ENCODE results near the gene TNC.

Gene TNC

DNA sequence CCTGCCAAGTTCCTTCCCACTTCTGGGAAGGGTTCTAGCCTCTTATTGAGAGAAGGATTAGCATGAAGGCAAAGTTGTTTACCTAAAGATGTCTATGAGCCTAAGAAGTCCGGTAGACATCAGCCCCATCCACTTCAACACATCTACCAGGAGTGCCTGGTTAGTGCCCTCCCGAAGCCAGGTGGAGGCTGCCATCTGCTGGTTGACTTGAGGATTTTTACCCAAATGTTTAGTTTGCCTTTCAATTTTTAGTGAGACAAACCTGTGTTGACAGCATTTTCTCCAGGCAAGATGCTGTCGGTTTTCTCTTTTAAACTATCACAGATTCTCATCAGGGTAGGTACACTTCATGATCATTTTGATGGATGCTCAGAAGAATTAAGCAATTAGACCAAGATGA lies 104.0 kb downstream of the TNC start:
- peak; percentile 58 to 64 for DNase-seq (ENCODE audit: low read depth in 2 of 2)

DNA sequence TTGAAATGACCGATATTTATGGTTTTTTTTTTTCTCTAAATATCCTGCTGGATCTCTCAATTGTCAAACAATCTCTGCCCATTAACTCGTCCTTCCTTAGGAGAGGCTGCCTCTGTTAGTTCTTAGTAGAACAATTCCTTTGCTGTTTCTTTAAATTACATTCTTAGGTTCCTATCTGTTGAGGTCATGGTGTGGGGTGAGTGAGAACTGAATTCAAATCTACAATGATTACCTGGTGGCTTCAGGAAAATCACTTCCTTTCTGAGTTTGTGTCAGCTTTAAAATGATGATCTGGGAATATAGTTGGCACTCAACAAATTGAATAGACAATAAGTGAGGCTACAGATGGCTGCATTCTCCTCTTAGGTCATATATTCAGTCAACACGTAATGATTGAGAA lies 105.5 kb downstream of the TNC start:
- no peak for DNase-seq (ENCODE audit: low read depth in 2 of 2)

DNA sequence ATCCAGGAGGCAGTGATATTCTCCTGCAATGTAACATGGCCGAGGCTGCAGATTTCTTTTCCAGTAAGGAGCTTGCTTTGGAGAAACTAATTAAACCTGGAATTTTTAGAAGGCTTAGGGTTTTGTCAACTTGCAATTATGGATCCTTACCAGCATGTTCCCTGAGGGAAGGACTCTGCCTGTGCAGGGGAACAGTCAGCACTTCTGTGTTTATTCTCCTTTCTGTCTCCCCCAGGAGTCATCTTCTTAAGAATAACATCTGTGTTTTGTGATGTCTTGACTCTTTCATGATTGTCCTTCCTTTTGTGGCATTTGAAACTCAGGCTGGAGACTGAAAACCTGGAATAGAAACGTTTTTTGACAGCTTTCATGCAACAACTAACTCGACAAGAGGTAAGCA lies 107.1 kb downstream of the TNC start:
- no peak for DNase-seq (ENCODE audit: low read depth in 2 of 2)

DNA sequence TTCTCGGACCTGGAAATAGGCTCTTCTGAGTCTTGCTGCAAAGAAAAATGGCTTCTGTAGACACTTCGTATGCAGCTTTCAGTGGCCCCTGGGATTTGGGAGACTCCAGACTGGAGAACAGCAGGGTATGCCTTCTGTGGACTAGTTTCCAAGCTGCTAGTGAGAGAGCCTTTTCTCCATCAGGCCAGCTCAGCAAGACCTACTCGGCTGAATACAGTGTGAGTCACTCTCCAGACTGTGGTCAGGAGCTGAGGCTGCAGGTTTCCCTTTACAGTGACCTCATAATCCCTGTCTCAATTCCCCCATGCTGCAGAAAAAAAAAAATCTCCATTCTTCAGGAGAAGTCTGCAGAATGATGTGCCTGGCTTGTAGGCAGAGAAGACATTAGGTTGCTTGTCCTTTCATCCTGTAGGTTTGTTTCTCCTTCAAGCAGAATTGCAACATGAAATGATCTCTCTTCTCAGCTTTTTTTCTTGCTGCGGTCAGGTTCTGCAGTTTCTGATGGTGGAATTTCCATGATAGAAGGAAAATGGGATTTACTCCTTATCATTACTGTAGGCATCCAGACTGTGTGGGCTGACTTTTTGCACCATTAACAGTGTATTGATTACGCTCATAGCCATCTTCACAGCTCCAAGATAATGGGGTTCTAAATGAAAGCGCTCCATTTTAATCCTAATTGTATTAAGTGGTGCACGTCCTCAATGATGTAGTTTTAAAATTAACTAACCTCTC lies 109.3 kb downstream of the TNC start:
- DNase-seq (ENCODE audit: low read depth in 2 of 2) = no peak

DNA sequence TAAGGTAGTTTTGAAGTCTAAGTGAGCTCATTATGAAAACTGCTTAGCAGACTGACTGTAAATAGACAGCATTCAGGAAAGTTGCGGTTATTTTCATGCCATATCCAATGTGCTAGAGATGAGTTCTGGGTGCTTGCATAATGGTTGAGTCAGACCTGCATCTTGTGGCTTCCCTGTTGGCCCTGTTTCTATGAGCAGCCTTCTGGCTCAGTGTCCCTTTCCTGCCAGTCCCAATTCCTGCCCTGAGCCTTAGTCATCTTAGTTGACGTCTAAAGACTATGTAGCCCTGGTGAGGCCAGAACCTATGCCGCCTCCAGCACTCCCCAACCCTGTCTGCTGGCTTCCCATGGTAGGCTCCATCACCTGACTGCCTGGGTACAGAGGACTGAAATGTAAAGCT lies 111.3 kb downstream of the TNC start:
- no peak for DNase-seq (ENCODE audit: low read depth in 2 of 2)

DNA sequence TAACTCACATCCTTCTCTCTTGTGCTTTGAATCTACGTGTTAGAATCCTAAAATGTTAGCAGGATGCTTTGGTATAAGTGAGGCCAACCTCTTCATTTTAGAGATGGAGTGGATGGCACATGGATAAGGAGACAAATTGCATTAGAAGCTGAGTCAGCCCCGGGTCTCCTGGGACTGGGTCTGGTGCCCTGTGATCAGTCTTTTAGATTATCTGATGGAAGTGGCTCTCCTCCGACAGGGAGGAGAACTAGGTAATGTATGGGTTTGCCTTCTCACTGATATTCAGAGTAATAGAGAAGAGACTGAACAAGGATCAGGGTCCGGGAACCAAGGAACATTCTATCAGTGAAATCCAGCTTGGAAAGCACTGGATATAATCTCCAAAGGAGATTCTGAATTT lies 112.6 kb downstream of the TNC start:
- DNase-seq (ENCODE audit: low read depth in 2 of 2) = no peak

DNA sequence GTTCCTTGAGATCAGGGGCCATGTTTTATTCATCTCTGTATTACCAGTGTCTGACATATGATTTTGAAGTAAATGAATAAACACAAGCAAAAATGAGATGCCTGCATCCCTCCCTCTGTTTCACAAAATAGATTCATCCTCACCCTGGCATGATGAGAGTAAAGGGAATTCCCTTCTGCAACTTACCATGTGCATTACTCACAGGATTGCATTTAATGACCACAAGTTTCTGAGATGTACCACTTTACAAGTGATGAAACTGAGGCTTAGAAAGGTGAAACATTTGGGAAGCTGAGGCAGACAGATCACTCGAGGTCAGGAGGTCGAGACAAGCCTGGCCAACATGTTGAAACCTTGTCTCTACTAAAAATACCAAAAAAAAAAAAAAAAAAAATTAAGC lies 113.4 kb downstream of the TNC start:
- DNase-seq (ENCODE audit: low read depth in 2 of 2) = no peak

DNA sequence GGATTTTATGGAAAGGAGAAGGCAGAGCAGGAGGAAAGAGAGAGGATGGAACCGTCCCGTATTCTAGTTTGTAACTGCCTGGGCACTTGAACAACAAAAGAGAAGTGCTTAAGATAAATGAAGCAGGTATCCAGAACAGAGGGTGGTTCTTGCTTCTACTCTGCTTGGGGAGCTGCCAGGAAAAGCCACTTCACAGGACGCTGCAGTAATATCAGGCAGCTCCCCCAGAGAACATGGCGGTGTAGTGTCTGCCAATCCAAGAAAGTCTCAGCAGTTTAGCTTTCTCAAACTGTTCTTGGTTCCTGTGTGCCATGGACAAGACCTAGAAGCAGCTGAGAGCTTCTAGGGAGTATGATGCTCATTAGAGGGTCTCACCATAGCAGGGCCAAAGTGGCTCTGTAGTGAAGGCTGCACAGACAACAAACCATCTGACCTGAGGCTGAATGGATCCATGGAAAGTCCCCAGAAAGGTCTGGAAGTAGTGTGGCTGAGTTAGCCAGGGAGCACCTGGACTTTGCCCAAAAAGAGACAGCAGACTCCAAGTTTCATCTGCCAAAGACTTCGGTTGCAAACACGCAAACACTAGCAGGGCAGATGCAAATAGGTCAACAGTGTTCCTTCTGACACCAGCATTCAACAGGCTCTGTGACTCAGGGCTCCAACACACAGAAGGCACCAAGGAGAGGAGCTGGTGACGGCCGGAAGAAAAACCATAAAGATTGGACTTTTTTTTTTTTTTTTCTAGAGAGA lies 115.4 kb downstream of the TNC start:
- DNase-seq (ENCODE audit: low read depth in 2 of 2) = no peak

DNA sequence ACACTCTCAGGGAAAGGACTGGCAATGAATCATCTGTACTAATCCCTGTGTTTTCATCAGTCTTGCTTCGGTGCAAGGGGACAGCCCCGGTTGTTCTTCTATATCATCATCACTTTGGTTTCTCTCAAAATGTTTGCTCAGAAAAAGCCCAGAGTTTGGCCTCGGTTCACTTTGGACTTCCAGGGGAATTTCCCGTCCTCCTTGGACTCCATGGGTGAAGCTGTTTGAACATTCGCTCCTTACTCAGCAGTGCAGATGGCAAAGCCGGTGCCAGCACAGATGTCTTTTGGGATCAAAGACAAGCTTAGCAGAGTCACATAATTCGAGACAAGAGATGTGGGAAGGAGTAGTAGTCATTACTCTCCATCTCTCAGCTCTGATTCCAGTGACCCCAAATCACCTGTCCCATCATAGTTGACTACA lies 117.7 kb downstream of the TNC start:
- no peak for DNase-seq (ENCODE audit: low read depth in 2 of 2)

DNA sequence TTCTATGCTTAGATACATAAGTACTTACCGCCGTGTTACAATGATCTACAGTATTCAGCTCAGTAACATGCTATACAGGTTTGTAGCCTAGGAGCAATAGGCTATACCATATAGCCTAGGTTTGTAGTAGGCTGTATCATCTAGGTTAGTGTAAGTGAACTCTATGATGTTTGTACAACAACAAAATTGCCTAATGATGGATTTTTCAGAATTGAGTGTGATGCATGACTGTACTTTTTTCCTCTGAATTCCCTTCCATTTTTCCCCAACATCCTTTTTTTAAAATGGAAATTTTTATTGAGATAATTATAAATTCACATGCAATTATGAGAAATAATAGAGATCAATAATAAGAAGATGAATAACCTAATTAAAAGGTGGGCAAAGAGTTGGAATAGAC lies 119.6 kb downstream of the TNC start:
- DNase-seq (ENCODE audit: low read depth in 2 of 2) = no peak

DNA sequence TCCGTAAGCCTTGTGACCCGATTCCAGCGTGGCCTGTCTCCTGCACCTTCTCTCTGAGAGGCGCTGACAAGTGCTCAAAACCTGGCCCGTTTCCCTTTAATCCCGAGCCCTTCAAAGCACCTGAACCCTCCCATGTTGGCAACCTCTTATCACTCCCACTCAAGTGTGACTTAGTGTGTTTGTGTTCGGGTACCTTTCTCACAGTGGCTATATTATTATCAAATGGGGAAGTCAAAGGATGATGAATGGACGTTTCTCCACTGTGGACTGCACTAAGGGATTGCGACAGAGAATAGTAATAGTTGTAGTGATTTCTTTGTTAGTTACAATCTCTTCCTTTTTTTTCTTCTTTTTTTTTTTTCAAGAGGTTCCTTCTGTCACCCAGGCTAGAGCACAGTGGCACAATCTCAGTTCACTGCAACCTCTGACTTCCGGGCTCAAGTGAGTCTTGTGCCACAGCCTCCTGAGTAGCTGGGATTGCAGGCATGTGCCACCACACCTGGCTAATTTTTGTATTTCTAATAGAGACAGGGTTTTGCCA lies 122.2 kb downstream of the TNC start:
- DNase-seq (ENCODE audit: low read depth in 2 of 2) = no peak

DNA sequence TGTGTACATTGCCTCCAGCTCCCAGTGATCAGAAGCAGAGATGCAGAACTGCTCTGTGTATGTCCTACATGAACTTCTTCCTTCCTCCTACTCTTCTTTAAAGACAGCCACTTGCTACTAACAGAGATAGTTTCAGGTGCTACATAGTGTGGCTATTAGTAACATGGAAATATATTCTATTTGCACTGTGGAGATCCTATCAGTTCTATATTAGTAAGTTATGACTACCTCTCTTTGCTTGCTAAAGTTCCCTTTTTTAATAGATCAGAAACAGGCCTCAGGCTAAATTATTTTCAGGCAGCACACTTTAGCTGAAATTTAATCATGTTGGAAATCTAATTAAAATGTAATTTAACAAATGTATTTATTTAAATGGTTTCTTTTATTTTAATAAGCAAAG lies 123.2 kb downstream of the TNC start:
- DNase-seq (ENCODE audit: low read depth in 2 of 2) = no peak

DNA sequence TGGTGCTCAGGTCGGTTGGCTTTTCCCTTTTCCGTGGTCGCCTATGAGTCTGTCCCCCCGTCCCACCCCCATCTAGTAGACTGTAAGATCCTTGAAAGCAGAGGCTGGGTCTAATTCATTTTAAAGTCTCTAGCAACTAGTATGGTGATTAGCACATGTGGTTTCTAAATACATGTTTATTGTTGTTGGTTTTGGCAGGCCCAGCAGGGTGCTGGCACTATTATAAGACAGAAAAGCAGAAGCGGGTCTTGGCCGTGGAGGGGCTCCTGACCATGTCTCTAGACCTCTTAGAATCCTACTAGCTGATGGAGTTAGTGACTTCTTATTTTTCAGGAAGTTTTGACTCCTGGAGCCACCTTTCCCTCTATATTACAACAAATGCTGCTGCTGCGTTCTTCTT lies 126.1 kb downstream of the TNC start:
- DNase-seq (ENCODE audit: low read depth in 2 of 2) = no peak

DNA sequence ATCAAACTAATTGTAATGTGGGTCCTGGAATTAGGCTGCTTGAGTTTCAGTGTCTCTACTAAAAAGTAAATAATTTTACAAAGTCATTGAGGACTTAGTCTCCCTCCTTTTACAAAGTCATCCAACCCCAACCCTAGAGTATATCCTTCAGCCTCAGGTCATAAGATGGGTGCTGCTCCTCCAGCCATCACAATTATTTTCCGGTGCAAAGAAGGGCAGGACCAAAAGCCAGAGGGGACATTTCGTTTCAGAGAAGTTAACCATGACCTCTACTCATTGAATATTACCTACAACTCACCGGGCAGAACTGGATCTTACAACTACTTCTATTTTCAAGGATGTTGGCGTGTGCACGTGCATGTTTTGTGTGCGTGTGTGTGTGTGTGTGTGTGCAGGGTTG lies 127.1 kb downstream of the TNC start:
- DNase-seq (ENCODE audit: low read depth in 2 of 2) = no peak

DNA sequence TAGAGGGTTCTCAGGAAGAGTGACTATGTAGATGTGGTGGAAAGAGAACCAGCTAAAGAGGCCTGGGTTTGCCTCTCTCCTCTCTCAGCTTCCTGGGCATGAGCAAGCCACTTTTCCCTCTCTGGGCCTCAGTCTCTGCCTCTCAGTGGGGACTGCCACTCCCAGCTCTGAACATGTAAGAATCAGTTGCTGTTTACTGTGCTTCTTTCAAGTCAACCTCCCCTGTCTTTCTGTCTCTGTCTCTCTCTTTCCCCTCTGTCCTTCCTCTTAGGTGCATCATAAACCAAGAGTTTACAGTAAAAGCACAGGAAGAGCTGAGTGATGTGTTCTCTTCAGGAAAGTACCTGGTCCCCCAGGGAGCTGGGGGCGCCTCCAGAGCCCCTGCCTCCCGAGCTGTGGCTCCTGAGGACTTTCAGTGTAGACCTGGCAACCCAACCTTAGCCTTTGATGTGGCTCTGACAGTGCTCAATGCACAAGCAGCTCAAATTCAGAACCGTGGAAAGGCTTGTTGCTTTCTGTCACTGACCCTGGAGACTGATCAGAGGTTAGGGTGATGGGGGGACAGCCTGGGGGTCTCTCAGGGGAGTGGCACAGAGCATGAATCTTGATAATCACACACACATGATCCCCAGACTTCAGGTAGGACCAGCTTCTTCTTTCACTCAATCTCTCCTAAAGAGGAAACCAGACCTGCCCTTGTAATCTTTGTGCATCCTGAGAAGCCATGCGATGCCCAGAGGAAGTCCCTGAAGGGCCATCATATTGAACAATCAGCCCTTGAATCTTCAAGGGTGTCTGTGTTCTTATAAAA lies 128.2 kb downstream of the TNC start:
- peak in 1 of 2 donors; percentile 28 for DNase-seq (ENCODE audit: low read depth in 2 of 2)

DNA sequence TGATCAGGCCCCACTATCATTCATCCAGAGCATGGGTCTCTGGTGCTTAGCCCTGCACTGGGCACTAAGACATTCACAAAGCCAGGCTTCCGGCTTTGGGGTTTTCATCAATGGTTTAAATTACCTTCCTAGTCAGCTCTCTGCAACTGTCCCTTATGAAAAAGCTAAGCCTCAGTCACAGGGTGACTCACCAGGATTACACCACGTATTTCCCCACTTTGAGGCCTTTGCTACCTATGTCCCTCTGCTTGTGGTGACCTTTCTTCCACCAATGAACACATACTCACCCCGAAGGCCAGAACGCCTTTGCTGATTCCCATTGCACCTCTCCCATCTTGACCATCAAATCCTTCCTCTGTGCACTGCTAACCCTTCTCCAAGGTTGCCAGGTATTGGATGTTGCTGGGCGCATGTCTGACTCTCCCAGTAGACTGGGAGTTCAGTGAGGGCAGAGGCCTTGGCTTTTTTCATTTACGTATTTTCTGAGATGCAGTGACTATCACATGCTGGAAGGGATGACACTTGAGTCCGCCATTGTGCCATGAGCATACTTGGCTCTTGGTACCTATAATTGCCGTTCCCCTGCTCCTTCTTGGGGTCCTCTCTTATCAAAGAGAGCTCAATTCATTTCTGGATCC lies 128.9 kb downstream of the TNC start:
- no peak for DNase-seq (ENCODE audit: low read depth in 2 of 2)

DNA sequence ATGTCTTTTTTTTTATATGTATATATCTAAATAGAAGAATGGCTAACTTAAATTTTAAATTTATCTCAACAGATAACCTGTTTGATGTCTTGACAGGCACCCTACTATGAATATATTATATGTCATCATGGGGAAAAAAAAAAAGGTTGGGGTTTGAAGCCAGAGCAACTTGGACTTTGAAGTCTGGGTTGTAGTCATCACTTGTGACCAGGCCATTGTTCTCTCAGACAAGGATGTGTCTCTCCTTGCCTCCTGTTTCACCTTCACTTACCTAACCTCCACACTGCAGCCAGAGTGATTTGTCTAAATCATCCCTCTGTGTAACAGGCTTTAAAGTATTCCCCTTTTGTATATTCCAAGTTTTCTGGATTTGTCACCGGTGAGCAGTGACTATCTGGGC lies 130.8 kb downstream of the TNC start:
- no peak for DNase-seq (ENCODE audit: low read depth in 2 of 2)

DNA sequence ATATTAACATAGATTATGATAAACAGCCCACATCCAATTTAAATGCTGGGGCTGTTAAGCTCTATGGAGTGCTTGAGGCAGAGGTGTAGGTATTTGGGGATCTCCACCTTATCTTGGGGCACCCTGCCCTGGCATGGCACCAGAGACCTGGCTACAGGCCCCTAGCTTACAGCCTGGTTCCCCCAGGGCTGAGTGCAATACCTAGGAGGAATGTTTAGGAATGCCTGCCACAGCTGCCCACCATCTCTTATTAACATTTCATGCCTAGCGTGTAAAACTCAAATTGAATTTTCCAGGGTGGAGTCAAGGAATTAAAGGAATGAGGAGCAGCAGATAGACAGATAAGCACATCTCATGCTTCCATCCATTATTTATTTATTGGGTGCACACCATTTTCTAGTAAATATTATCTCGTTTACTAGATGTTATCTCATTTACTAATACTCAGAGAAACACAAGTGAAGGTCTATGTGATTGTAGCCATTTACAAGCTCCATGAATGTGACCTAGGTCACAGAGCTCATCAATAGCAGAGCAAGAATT lies 131.9 kb downstream of the TNC start:
- no peak for DNase-seq (ENCODE audit: low read depth in 2 of 2)

DNA sequence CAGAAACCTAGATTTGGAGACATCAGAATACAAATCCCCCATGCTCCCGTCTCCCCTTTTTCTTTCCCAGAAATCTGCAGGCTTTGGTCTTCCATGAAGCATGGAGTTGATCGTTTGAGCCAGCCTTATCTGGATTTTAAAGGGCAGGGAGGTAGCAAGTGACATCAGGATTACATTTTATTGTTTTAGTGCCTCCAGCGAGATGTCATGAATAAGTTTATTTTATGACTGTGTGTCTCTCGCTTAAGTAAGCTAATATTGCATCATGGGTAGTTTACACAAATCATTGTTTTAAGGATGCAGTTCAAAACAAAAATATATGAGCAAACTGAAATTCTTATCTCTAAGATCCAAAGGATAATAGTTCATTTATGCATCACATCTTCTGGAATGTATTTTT lies 136.9 kb downstream of the TNC start:
- no peak for DNase-seq (ENCODE audit: low read depth in 2 of 2)

DNA sequence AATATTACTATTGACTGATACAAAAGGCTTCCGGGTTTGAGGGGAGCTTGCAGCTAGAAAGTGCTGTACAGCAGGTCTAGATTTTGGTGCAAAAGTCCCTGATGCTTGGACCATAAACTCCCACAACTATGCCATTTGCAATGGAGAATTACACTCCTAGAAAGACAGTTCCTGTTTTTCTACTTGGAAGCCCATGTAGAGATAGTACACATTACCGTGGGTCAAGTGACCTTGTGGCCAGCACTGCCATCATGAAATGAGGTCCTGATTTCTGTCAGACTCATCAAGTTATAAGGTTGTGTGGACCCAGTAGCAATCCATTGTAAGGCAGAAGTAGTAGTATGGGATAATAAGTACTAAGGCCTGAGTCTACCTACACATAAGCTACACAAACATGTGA lies 144.7 kb downstream of the TNC start:
- DNase-seq (ENCODE audit: low read depth in 2 of 2) = no peak

DNA sequence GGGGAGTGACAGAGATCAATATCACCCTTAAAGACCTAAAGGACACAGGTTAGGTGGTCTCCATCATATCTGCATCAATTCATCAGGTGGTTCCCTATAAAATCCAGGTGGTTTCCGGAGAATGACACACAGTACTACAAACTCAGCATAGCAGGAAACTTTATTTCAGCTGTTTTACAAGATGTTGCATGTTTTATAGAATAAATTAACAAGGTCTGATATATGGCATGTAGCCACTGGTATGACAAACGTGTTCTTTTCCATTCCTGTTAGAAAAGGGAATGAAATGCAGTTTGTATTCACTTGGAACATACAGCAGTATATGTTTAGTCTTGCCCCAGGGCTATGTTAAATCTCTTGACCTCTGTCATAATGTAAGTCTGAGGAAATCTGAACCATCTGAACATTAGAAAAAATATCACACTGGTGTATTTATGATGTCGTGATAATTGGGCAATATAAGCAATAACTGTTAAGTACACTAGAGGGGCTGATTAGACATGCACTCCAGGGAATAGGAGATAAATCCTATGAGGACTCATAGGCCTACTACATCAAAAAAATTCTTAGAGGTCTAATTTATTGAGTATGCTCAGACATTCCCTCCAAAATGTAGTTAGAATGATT lies 145.3 kb downstream of the TNC start:
- no peak for DNase-seq (ENCODE audit: low read depth in 2 of 2)

Data from stimulated activated CD4-positive, alpha-beta T cell treated with anti-CD3 and anti-CD28 coated beads, Interleukin-1b, Interleukin-23, amount 100 ng/mL, for 1 hour (primary cell).